HepG2 (cell line): ENCODE results near the gene MICA. TPM values are rescaled to one million over a fixed set of nuclear protein-coding genes. Genes with fewer than 3 reads are reported as not detected.

ENCODE experiments used
- ARHGAP35 ChIP-seq: sonication (generic); formaldehyde crosslinking; IDR thresholded peaks from 2 replicates; pipeline ENCODE4 v1.9.0; 2022; ENCODE audit warnings: mild to moderate bottlenecking, inconsistent platforms, moderate library complexity, missing genetic modification reagents, borderline replicate concordance
- ASH2L ChIP-seq: fragments of 300-600, 200-600 bp; sonication (generic); IDR thresholded peaks from 2 replicates; pipeline ENCODE4 v1.7.0; 2017; ENCODE audit warnings: low read depth, mild to moderate bottlenecking, moderate library complexity, mixed read lengths, low read length; ENCODE audit not compliant: insufficient read length
- ATF7 ChIP-seq, 2 experiments: fragments of 450-650 bp in 1 of 2; sonication (generic) in 1 of 2; formaldehyde crosslinking in 1 of 2; IDR thresholded peaks; 2 replicates each; pipeline versions ENCODE4 v1.4.0 to v1.6.1; 2016 to 2020; ENCODE audit warnings: antibody characterized with exemption in 1 of 2, mild to moderate bottlenecking in 1 of 2, missing genetic modification reagents in 1 of 2
- CCAR2 ChIP-seq: fragments of 200-400 bp; formaldehyde crosslinking; optimal IDR thresholded peaks from 2 replicates; pipeline ENCODE3; 2018; ENCODE audit warnings: low read depth, mild to moderate bottlenecking, low read length, moderate library complexity
- EEA1 ChIP-seq: sonication (generic); formaldehyde crosslinking; IDR thresholded peaks from 2 replicates; pipeline ENCODE4 v1.5.1; 2020; ENCODE audit warnings: mild to moderate bottlenecking, missing genetic modification reagents, borderline replicate concordance
- ELF3 ChIP-seq: IDR thresholded peaks from 2 replicates; pipeline ENCODE4 v1.6.1; 2016; ENCODE audit warnings: missing genetic modification reagents, missing compliant biosample characterization
- FOXA1 ChIP-seq, 2 experiments: fragments of 450-650 bp in 1 of 2; sonication (generic) in 1 of 2; formaldehyde crosslinking in 1 of 2; IDR thresholded peaks; 2 replicates each; pipeline versions ENCODE4 v1.4.0 to v1.6.1; 2016 to 2020; ENCODE audit warnings: missing genetic modification reagents in 1 of 2
- HNRNPH1 ChIP-seq: fragments of 200-400 bp; formaldehyde crosslinking; optimal IDR thresholded peaks from 2 replicates; pipeline ENCODE3; 2017; ENCODE audit warnings: mild to moderate bottlenecking, low read depth, low read length
- MEIS1 ChIP-seq: sonication (generic); formaldehyde crosslinking; IDR thresholded peaks from 2 replicates; pipeline ENCODE4 v1.9.0; 2021; ENCODE audit warnings: mild to moderate bottlenecking, missing genetic modification reagents, moderate library complexity, borderline replicate concordance
- NFE2L2 ChIP-seq: fragments of 150-350 bp; IDR thresholded peaks from 2 replicates; pipeline ENCODE4 v1.6.1; 2014; ENCODE audit warnings: low read length
- NR2C2 ChIP-seq: sonication (generic); formaldehyde crosslinking; IDR thresholded peaks from 2 replicates; pipeline ENCODE4 v1.4.0; 2020; ENCODE audit warnings: missing genetic modification reagents, mild to moderate bottlenecking, moderate library complexity, borderline replicate concordance
- NR2F6 ChIP-seq, 2 experiments: IDR thresholded peaks; 2 replicates each; pipeline ENCODE4 v1.6.1; 2016; ENCODE audit warnings: antibody characterized with exemption in 1 of 2, mild to moderate bottlenecking in 1 of 2
- RBM22 ChIP-seq: fragments of 200-400 bp; formaldehyde crosslinking; optimal IDR thresholded peaks from 2 replicates; pipeline ENCODE3; 2017; ENCODE audit warnings: mild to moderate bottlenecking, low read length, moderate library complexity
- REPIN1 ChIP-seq: sonication (generic); formaldehyde crosslinking; IDR thresholded peaks from 2 replicates; pipeline ENCODE4 v1.8.0; 2022; ENCODE audit warnings: missing genetic modification reagents, low read depth, mild to moderate bottlenecking, borderline replicate concordance
- RFX1 ChIP-seq: fragments of 450-650 bp; IDR thresholded peaks from 2 replicates; pipeline ENCODE4 v1.6.1; 2017
- RFXAP ChIP-seq: sonication (generic); formaldehyde crosslinking; IDR thresholded peaks from 2 replicates; pipeline ENCODE4 v1.4.0; 2020; ENCODE audit warnings: missing genetic modification reagents, borderline replicate concordance
- SRSF9 ChIP-seq: fragments of 200-400 bp; formaldehyde crosslinking; IDR thresholded peaks from 2 replicates; pipeline ENCODE4 v1.6.1; 2018; ENCODE audit warnings: borderline replicate concordance, mild to moderate bottlenecking, low read depth, low read length; ENCODE audit not compliant: insufficient read depth, poor library complexity, severe bottlenecking
- ZBTB43 ChIP-seq: sonication (generic); formaldehyde crosslinking; conservative IDR thresholded peaks from 2 replicates; pipeline ENCODE4 v1.4.0; 2020; ENCODE audit warnings: missing genetic modification reagents
- ZBTB8A ChIP-seq: sonication (generic); formaldehyde crosslinking; IDR thresholded peaks from 2 replicates; pipeline ENCODE4 v1.4.0; 2020; ENCODE audit warnings: mild to moderate bottlenecking, low read depth, missing genetic modification reagents, borderline replicate concordance
- ZFYVE20 ChIP-seq: sonication (generic); formaldehyde crosslinking; IDR thresholded peaks from 2 replicates; pipeline ENCODE4 v1.8.0; 2023; ENCODE audit warnings: low read depth, mild to moderate bottlenecking, moderate library complexity, missing genetic modification reagents, borderline replicate concordance
- ZNF234 ChIP-seq: sonication (generic); formaldehyde crosslinking; conservative IDR thresholded peaks from 2 replicates; pipeline ENCODE4 v1.5.1; 2020; ENCODE audit warnings: mild to moderate bottlenecking, missing genetic modification reagents
- ZNF615 ChIP-seq: sonication (generic); formaldehyde crosslinking; IDR thresholded peaks from 2 replicates; pipeline ENCODE4 v1.5.0; 2020; ENCODE audit warnings: mild to moderate bottlenecking, missing genetic modification reagents, borderline replicate concordance
- ZNF678 ChIP-seq: sonication (generic); formaldehyde crosslinking; IDR thresholded peaks from 2 replicates; pipeline ENCODE4 v1.4.0; 2020; ENCODE audit warnings: mild to moderate bottlenecking, missing genetic modification reagents
- ZNF740 ChIP-seq: sonication (generic); formaldehyde crosslinking; IDR thresholded peaks from 2 replicates; pipeline ENCODE4 v1.4.0; 2020; ENCODE audit warnings: missing genetic modification reagents
- ZNF781 ChIP-seq: sonication (generic); formaldehyde crosslinking; IDR thresholded peaks from 2 replicates; pipeline ENCODE4 v1.5.1; 2020; ENCODE audit warnings: borderline replicate concordance, mild to moderate bottlenecking, missing genetic modification reagents; ENCODE audit errors: not compliant biosample characterization
- ZNF784 ChIP-seq: sonication (generic); formaldehyde crosslinking; IDR thresholded peaks from 2 replicates; pipeline ENCODE4 v1.5.1; 2020; ENCODE audit warnings: missing genetic modification reagents, mild to moderate bottlenecking, borderline replicate concordance
- polyA plus RNA-seq, 8 experiments: library from polyadenylated mRNA; depleted of rRNA in 3 of 8; stranded (reverse) in 7 of 8; unstranded in 1 of 8; fragments of >200 nt; fragmentation: Illumina TruSeq in 4 of 8; extraction: Trizol in 4 of 8; gene quantifications; 2 replicates each; pipeline versions ENCODE4 v1.2.1 to v1.2.3, GENCODE V29; 2011 to 2016; ENCODE audit warnings: low read depth in 4 of 8, missing spikeins in 1 of 8, mixed read lengths in 1 of 8; ENCODE audit not compliant: insufficient read depth in 1 of 8
- total RNA-seq, 5 experiments: library from RNA; depleted of rRNA; stranded (reverse); fragments of >200 nt; fragmentation: Illumina TruSeq; extraction: Trizol; gene quantifications; 2 replicates each; pipeline ENCODE4 v1.2.3, GENCODE V29; 2016; ENCODE audit warnings: low read depth in 1 of 5

The MICA gene
- total and polyA plus RNA-seq, 2 of the 13 experiments (the other 11 are each of a cell fraction or from before 2014, with no cell fraction given), result 21.6 to 38.1 TPM

- TF ChIP-seq SRSF9 (no peak), EEA1 (CRISPR knock-in tag) (peak; percentile 66), ZNF678 (CRISPR knock-in tag) (peak; percentile 75; the same call in 1 of the 2 replicates), ZFYVE20 (0 out of 2 replicates have a peak, but pooled peaks have one; percentile 49), NR2F6 (IDR thresholded peaks at IDR 0.05) (no peak), NR2F6 (CRISPR knock-in tag; IDR thresholded peaks at IDR 0.05) (peak; percentile 35; the same call in 1 of the 2 replicates), CCAR2 (no peak), ZBTB43 (CRISPR knock-in tag) (peak; percentile 95), ZNF740 (CRISPR knock-in tag) (peak; percentile 70), ARHGAP35 (CRISPR knock-in tag) (peak; percentile 19; the same call in 1 of the 2 replicates), ZNF781 (CRISPR knock-in tag) (peak; percentile 80), ZNF784 (CRISPR knock-in tag) (peak; percentile 77), FOXA1 (IDR thresholded peaks at IDR 0.05) (no peak), FOXA1 (CRISPR knock-in tag; IDR thresholded peaks at IDR 0.05) (0 out of 2 replicates have a peak, but pooled peaks have one; percentile 18), RFXAP (CRISPR knock-in tag) (peak; percentile 93), RFX1 (no peak), ZBTB8A (no peak), ZNF615 (CRISPR knock-in tag) (0 out of 2 replicates have a peak, but pooled peaks have one; percentile 26), MEIS1 (no peak; the same call in 1 of the 2 replicates), NFE2L2 (no peak), RBM22 (no peak), REPIN1 (peak; percentile 82), ELF3 (peak; percentile 61; the same call in 1 of the 2 replicates), NR2C2 (CRISPR knock-in tag) (no peak; the same call in 1 of the 2 replicates), ATF7 (IDR thresholded peaks at IDR 0.05) (no peak), ATF7 (CRISPR knock-in tag; IDR thresholded peaks at IDR 0.05) (peak; percentile 81; the same call in 1 of the 2 replicates), HNRNPH1 (no peak), ZNF234 (CRISPR knock-in tag) (0 out of 2 replicates have a peak, but pooled peaks have one; percentile 67), ASH2L (peak; percentile 68)
These were observed at the start of gene MICA (continued) for GRCh38 chr6:31403283-31404060.
